PFSK-1 (cell line): ENCODE results near the gene PRPF40B.

Experiments
- FOXP2 ChIP-seq: optimal IDR thresholded peaks from 2 replicates; pipeline ENCODE3; 2011; ENCODE audit warnings: borderline replicate concordance, control low read depth, inconsistent platforms; ENCODE audit not compliant: insufficient read depth; ENCODE audit errors: extremely low read length, extremely low read depth
- POLR2AphosphoS5 ChIP-seq: IDR thresholded peaks from 2 replicates; pipeline ENCODE4 v1.6.1; 2012; ENCODE audit warnings: low read depth, mild to moderate bottlenecking, control low read depth, low read length, moderate library complexity
- SIN3A ChIP-seq: IDR thresholded peaks from 2 replicates; pipeline ENCODE4 v1.6.1; 2012; ENCODE audit warnings: mild to moderate bottlenecking, low read length, moderate library complexity, borderline replicate concordance; ENCODE audit not compliant: insufficient read depth
- TAF1 ChIP-seq: IDR thresholded peaks from 2 replicates; pipeline ENCODE4 v1.6.1; 2012; ENCODE audit warnings: low read length, control low read depth, borderline replicate concordance; ENCODE audit not compliant: insufficient read depth
- TF ChIP-seq, protein P1 (sequence below), 2 experiments: IDR thresholded peaks; 2 replicates each; pipeline versions ENCODE4 v1.6.1 to v1.8.0; 2011 to 2012; ENCODE audit warnings: low read depth in 2 of 2, low read length in 2 of 2, control low read depth in 1 of 2, inconsistent platforms in 1 of 2, mild to moderate bottlenecking in 1 of 2, moderate library complexity in 1 of 2; ENCODE audit not compliant: insufficient read depth in 1 of 2

The PRPF40B gene

GRCh38 chr12:49609059-49609874 lies 14.1 kb upstream of the PRPF40B start:
- TF ChIP-seq TAF1 = no peak
- TF ChIP-seq FOXP2 = no peak
- no peak for TF ChIP-seq POLR2AphosphoS5
- no peak for TF ChIP-seq SIN3A
- TF ChIP-seq, protein P1, sequence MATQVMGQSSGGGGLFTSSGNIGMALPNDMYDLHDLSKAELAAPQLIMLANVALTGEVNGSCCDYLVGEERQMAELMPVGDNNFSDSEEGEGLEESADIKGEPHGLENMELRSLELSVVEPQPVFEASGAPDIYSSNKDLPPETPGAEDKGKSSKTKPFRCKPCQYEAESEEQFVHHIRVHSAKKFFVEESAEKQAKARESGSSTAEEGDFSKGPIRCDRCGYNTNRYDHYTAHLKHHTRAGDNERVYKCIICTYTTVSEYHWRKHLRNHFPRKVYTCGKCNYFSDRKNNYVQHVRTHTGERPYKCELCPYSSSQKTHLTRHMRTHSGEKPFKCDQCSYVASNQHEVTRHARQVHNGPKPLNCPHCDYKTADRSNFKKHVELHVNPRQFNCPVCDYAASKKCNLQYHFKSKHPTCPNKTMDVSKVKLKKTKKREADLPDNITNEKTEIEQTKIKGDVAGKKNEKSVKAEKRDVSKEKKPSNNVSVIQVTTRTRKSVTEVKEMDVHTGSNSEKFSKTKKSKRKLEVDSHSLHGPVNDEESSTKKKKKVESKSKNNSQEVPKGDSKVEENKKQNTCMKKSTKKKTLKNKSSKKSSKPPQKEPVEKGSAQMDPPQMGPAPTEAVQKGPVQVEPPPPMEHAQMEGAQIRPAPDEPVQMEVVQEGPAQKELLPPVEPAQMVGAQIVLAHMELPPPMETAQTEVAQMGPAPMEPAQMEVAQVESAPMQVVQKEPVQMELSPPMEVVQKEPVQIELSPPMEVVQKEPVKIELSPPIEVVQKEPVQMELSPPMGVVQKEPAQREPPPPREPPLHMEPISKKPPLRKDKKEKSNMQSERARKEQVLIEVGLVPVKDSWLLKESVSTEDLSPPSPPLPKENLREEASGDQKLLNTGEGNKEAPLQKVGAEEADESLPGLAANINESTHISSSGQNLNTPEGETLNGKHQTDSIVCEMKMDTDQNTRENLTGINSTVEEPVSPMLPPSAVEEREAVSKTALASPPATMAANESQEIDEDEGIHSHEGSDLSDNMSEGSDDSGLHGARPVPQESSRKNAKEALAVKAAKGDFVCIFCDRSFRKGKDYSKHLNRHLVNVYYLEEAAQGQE (IDR thresholded peaks at IDR 0.05; ENCODE audit: insufficient read depth in 1 of 2, low read depth in 2 of 2, low read length in 2 of 2) = no peak

DNA sequence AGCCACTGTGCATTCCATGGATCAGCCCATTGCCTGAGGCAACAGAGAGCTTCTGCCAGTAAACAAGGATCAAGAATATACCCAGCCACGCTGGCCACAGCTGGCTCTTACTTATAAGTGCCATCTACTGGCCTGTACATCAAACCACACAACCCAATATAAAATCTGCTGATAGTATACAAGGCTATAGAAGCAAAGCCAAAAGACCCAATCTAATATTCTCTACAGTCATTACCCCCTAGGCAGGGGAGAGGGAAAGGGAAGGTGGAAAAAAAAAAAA lies 13.5 kb upstream of the PRPF40B start:
- TF ChIP-seq SIN3A (no peak), TAF1 (no peak)

DNA sequence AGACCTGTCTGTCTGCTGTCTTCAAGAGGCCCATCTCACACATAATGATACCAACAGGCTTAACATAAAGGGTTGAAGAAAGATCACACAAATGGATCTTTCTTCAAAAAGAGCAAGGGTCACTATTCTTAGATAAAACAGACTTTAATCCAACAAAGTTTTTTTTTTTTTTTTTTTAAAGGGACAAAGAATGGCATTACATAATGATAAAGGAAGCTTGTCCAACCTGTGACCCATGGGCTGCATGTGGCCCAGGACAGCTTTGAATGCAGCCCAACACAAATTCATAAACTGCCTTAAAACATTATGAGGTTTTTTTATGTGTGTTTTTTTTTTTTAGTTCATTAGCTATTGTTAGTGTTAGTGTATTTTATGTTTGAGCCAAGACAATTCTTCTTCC lies 11.2 kb upstream of the PRPF40B start:
- no peak for TF ChIP-seq TAF1
- no peak for TF ChIP-seq FOXP2
- no peak for TF ChIP-seq SIN3A
- TF ChIP-seq POLR2AphosphoS5 = no peak
- TF ChIP-seq, protein P1 (IDR thresholded peaks at IDR 0.05; ENCODE audit: insufficient read depth in 1 of 2, low read depth in 2 of 2, low read length in 2 of 2) = no peak

DNA sequence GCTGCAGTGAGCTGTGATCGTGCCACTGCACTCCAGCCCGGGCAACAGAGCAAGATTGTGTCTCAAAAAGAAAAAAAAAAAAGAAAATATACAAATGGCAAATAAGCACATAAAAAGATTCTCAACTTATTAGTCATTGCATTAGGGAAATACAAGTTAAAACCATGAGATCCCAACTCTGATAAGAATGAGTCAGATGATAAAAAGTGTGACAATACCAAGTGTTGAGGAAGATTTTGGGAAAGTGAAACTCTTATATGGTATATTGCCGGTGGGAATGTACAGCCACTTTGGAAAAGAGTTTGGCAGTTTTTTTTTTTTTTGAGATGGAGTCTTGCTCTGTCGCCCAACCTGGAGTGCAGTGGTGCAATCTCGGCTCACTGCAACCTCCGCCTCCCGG lies 7.6 kb upstream of the PRPF40B start:
- TF ChIP-seq FOXP2 = no peak
- TF ChIP-seq, protein P1 (IDR thresholded peaks at IDR 0.05; ENCODE audit: insufficient read depth in 1 of 2, low read depth in 2 of 2, low read length in 2 of 2) = no peak
- no peak for TF ChIP-seq POLR2AphosphoS5
- no peak for TF ChIP-seq SIN3A
- no peak for TF ChIP-seq TAF1

DNA sequence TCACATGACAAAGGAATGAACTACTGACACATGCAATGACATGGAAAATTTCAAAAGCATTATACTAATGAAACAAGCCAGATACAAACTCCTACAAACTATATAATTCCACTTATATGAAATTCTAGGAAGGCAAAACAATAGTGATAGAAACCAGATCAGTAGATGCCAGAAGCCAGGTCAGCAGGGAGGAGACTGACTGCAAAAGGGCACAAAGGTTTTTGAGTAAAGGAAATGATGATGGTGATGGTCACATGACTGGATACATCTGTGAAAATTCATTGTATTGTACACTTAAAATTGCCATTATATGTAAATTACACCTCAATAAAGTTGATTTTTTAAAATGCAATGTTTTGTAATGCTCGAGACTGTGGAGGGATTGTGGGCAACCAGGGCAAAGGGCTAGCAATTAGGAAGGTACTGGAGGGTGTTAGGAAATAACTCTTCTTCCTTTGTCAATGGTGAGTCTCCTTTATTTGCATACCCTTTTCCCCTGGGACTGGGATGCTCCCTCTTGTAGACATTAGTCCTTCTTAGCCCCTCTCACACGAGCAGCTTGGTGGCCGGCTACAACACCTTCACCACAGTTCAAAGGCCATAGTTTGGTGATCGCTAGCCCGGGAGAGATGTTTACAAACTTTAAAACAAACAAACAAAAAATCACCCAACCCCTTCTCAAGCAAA lies 6.7 kb upstream of the PRPF40B start:
- TF ChIP-seq FOXP2 (no peak), TAF1 (no peak), SIN3A (no peak), POLR2AphosphoS5 (no peak)
- TF ChIP-seq, protein P1 (IDR thresholded peaks at IDR 0.05; ENCODE audit: insufficient read depth in 1 of 2, low read depth in 2 of 2, low read length in 2 of 2) = no peak
